GM12873 (cell line): Measurements from ENCODE around the gene UGT1A7.

Experiments
- TF ChIP-seq, protein P1 (sequence below): IDR thresholded peaks from 2 replicates; pipeline ENCODE4 v1.5.1; 2012; ENCODE audit warnings: low read depth, mild to moderate bottlenecking, moderate library complexity, low read length, control low read depth; ENCODE audit not compliant: insufficient read depth; ENCODE audit errors: missing control alignments

The UGT1A7 gene

DNA sequence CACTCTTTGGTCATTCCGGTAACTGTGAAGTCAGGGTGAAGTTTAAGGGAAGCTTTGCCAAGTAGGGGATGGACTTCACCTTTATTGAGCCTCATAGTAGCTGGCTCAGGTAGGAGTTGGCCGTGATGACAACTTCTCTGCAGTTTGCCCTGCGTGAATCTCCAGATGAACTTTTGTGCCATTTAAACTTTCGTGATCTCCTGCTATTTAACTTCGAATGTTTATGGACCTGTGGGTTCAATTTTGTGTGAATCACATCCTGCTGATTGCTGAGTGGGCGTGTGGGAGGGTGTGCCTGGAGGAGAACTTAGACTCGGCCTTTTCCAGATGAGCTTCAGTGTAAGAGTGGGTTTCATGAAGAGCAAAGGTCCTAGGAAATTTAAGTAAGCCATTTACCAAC, 82.6 kb downstream of the UGT1A7 start:
- TF ChIP-seq, protein P1, sequence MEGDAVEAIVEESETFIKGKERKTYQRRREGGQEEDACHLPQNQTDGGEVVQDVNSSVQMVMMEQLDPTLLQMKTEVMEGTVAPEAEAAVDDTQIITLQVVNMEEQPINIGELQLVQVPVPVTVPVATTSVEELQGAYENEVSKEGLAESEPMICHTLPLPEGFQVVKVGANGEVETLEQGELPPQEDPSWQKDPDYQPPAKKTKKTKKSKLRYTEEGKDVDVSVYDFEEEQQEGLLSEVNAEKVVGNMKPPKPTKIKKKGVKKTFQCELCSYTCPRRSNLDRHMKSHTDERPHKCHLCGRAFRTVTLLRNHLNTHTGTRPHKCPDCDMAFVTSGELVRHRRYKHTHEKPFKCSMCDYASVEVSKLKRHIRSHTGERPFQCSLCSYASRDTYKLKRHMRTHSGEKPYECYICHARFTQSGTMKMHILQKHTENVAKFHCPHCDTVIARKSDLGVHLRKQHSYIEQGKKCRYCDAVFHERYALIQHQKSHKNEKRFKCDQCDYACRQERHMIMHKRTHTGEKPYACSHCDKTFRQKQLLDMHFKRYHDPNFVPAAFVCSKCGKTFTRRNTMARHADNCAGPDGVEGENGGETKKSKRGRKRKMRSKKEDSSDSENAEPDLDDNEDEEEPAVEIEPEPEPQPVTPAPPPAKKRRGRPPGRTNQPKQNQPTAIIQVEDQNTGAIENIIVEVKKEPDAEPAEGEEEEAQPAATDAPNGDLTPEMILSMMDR = no peak

DNA sequence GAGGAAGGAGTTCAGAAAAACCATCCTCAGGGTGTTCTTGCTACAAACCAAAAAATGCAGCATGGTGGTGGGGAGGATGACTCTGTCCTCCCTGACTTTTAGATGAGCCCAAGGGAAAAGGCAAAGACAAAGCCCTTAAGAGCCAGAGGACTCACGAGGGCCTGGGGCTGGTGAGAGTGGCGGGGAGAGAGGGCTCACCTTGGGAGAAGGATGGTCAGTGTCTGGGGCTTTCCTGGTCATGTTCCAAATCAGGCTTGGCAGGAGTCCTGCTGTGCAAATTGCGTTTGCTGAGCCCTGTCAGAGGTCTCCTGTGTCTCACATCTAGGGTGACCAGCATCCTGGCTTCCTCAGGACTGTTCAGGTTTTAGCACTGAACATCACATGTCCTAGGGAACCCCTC, 83.1 kb downstream of the UGT1A7 start:
- TF ChIP-seq, protein P1 = no peak

DNA sequence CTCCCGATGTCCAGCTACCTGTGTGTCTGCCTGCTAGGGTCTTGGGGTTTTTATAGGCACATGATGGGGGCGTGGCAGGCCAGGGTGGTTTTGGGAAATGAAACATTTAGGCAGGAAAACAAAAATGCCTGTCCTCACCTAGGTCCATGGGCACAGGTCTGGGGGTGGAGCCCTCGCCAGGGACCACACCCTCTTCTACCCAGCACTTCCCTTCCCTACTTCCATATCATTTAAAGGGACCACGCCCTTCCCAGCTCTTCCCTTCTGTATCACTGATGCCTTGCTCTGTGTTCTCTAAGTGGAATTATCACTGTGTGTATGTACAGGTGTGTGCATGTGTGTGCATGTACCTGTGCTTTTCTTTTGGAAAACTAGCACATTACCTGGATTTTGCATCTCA, 84.7 kb downstream of the UGT1A7 start:
- TF ChIP-seq, protein P1 = no peak

DNA sequence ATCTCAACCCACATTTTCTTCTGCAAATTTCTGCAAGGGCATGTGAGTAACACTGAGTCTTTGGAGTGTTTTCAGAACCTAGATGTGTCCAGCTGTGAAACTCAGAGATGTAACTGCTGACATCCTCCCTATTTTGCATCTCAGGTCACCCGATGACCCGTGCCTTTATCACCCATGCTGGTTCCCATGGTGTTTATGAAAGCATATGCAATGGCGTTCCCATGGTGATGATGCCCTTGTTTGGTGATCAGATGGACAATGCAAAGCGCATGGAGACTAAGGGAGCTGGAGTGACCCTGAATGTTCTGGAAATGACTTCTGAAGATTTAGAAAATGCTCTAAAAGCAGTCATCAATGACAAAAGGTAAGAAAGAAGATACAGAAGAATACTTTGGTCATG, 86.4 kb downstream of the UGT1A7 start:
- TF ChIP-seq, protein P1 = no peak

DNA sequence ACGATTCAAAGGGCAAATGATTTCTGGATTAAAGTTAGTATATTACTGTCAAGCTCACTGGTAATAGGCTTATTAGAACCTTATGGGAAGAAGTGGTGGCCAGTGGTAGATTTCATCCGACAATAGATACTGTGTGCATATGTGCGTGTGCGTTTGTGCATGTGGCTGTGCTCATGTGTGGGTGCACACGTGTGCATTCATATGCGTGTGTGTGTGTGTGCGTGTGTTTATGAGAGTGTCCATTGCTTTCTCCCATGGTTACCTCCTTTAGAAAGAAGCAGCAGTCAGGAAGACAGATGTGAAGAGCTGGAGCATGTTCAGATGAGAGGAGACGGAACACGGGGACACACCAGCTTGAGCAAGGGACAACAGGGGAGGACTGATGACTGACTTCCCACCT, 87.6 kb downstream of the UGT1A7 start:
- TF ChIP-seq, protein P1 = no peak

DNA sequence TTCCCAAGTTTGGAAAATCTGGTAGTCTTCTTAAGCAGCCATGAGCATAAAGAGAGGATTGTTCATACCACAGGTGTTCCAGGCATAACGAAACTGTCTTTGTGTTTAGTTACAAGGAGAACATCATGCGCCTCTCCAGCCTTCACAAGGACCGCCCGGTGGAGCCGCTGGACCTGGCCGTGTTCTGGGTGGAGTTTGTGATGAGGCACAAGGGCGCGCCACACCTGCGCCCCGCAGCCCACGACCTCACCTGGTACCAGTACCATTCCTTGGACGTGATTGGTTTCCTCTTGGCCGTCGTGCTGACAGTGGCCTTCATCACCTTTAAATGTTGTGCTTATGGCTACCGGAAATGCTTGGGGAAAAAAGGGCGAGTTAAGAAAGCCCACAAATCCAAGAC, 90.5 kb downstream of the UGT1A7 start:
- TF ChIP-seq, protein P1 = no peak

DNA sequence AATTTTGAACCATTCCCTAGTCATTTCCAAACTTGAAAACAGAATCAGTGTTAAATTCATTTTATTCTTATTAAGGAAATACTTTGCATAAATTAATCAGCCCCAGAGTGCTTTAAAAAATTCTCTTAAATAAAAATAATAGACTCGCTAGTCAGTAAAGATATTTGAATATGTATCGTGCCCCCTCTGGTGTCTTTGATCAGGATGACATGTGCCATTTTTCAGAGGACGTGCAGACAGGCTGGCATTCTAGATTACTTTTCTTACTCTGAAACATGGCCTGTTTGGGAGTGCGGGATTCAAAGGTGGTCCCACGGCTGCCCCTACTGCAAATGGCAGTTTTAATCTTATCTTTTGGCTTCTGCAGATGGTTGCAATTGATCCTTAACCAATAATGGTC, 90.9 kb downstream of the UGT1A7 start:
- TF ChIP-seq, protein P1 = no peak
